ENCODE data around the gene CLEC9A. TPM values are rescaled to one million over a fixed set of nuclear protein-coding genes. Genes with fewer than 3 reads are reported as not detected.

CLEC9A gene
- total RNA-seq, 4 donors from 2014 or later, result 0.48 TPM; not detected in 3

DNA sequence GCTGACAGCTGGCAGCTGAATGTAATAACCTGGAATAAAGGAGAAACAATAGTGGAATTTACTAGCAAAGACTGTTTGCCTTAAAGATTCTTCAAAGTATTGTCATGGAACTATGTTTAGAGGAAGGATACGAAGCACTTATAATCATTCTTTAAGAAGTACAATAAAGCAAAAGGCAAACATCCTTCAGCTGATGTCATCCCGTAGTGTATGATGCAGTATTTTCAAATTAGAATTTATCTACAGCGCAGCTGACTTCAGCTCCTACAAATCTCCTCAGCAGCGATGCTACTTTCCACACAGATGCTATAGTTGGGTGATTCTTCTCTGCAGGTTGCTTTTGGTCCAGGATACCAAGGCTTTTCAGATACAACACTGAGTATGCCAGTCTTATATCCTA is 36.8 kb downstream of the CLEC9A start:
- H3K9me3 ChIP-seq, result no peaks in the 10 kb centered on the region
- DNase-seq, result no peak
- H3K27ac ChIP-seq, result peak overlapping the region in 3 of 4 donors; percentile 8 to 56 (median 51)
- no peak for TF ChIP-seq POLR2A (IDR thresholded peaks at IDR 0.05)
- H3K4me3 ChIP-seq, result no peak overlapping the region
- H3K36me3 ChIP-seq, result no peaks in the 10 kb centered on the region
- H3K4me1 ChIP-seq, result peaks cover 0 to 6% (median 2%) of the 10 kb centered on the region in 4 donors
- 30 to 39% methylated on average over 4 of the region's 4 CpGs for WGBS, 2 donors (ENCODE audit: low coverage in 1 of 2)
- H3K27me3 ChIP-seq, result no peaks in the 10 kb centered on the region
- in situ Hi-C loops (cut with MboI; ENCODE audit: low pct_ligation_motif_present in 1 of 4, low pct_unique_long_range_greater_than_20kb in 1 of 4, low sequenced_read_pairs in 3 of 4) (no loop called here), intact Hi-C loops (cut with DNase I; ENCODE audit: low total_unique reads) (no loop called here)

DNA sequence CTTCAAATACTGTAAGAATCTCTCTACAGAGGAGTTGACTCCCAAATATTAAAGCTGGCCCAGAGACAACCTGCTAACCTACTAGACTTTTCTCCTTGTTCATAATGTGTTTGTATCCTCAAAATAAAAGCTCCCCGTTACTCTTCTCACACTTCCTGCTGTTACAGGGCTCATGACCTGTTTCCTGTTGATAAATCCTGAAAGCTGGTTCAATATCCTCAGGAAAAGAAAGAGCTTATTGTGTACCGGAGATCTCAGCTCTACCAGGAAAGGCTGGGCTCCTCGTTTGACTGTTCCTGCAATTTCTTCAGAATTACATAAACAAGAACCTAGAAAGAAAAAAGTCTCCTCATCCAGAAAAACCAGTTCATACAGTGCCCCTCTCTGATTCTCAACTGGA is 37.5 kb downstream of the CLEC9A start:
- Histone ChIP-seq H3K27me3 (no peaks in the 10 kb centered on the region), H3K9me3 (no peaks in the 10 kb centered on the region), H3K36me3 (no peaks in the 10 kb centered on the region), H3K27ac (peak overlapping the region in 3 of 4 donors; percentile 8 to 56 (median 51)), H3K4me3 (no peak overlapping the region), H3K4me1 (peaks cover 0 to 6% (median 2%) of the 10 kb centered on the region in 4 donors)
- 17 to 35% methylated on average over 2 to 3 of the region's 3 CpGs for WGBS, 2 donors (ENCODE audit: low coverage in 1 of 2)
- DNase-seq, result no peak
- intact Hi-C loops (cut with DNase I; ENCODE audit: low total_unique reads), result no loop called here
- in situ Hi-C loops (cut with MboI; ENCODE audit: low pct_ligation_motif_present in 1 of 4, low pct_unique_long_range_greater_than_20kb in 1 of 4, low sequenced_read_pairs in 3 of 4), result no loop called here
- no peak for TF ChIP-seq POLR2A (IDR thresholded peaks at IDR 0.05)

DNA sequence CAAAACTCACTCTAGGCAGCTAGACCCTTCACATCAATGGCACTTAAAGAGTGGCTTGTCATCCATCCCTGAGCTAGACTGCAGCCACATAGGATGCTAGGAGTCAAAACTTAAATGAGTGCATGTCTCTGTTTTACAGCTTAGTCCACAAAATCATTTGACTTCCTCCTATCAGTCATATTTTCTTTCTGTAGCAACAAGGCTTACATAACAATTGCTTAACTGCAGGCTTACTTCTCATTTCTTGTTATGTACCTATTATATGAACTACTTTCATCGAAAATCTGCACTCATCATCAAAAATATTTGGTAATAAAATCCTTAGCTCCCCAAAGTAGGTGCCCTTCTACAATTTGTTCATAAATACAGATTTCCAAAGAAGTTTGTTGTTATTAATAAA is 38.2 kb downstream of the CLEC9A start:
- in situ Hi-C loops (cut with MboI; ENCODE audit: low pct_ligation_motif_present in 1 of 4, low pct_unique_long_range_greater_than_20kb in 1 of 4, low sequenced_read_pairs in 3 of 4), result no loop called here
- no peaks in the 10 kb centered on the region for H3K27me3 ChIP-seq
- H3K27ac ChIP-seq, result peak overlapping the region; percentile 8 to 56 (median 38)
- H3K36me3 ChIP-seq, result no peaks in the 10 kb centered on the region
- H3K9me3 ChIP-seq, result no peaks in the 10 kb centered on the region
- WGBS, 2 donors (ENCODE audit: low coverage in 1 of 2), result 52 to 55% methylated on average over 1 of the region's 1 CpG
- H3K4me3 ChIP-seq, result no peak overlapping the region
- DNase-seq, result no peak
- peaks cover 0 to 6% (median 2%) of the 10 kb centered on the region in 4 donors for H3K4me1 ChIP-seq
- TF ChIP-seq POLR2AphosphoS5 (IDR thresholded peaks at IDR 0.05) (no peak), EP300 (IDR thresholded peaks at IDR 0.05; ENCODE audit: low read depth) (no peak), POLR2A (IDR thresholded peaks at IDR 0.05) (no peak)
- TF ChIP-seq, protein P1, sequence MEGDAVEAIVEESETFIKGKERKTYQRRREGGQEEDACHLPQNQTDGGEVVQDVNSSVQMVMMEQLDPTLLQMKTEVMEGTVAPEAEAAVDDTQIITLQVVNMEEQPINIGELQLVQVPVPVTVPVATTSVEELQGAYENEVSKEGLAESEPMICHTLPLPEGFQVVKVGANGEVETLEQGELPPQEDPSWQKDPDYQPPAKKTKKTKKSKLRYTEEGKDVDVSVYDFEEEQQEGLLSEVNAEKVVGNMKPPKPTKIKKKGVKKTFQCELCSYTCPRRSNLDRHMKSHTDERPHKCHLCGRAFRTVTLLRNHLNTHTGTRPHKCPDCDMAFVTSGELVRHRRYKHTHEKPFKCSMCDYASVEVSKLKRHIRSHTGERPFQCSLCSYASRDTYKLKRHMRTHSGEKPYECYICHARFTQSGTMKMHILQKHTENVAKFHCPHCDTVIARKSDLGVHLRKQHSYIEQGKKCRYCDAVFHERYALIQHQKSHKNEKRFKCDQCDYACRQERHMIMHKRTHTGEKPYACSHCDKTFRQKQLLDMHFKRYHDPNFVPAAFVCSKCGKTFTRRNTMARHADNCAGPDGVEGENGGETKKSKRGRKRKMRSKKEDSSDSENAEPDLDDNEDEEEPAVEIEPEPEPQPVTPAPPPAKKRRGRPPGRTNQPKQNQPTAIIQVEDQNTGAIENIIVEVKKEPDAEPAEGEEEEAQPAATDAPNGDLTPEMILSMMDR (IDR thresholded peaks at IDR 0.05), result no peak
- intact Hi-C loops (cut with DNase I; ENCODE audit: low total_unique reads), result no loop called here

DNA sequence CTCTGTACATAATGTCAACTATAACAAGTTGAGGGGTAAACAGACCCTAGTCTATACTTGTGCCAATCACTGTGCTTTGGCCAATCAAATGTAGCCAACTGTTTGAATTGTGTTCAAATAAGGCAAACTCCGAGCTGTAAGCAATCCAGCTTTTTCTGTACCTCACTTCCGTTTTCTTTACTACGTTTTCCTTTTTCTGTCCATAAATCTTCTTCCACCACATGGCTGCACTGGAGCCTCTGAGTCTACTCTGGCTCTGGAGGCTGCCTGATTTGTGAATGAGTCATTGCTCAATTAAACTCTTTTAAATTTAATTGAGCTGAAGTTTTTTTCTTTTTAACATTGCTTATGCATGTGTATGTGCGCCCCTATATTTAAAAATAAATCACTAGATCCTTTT is 38.6 kb downstream of the CLEC9A start:
- Histone ChIP-seq H3K27me3 (no peaks in the 10 kb centered on the region), H3K4me3 (no peak overlapping the region), H3K27ac (peak overlapping the region in 3 of 4 donors; percentile 24 to 56 (median 51)), H3K9me3 (no peaks in the 10 kb centered on the region), H3K36me3 (no peaks in the 10 kb centered on the region), H3K4me1 (peaks cover 0 to 6% (median 2%) of the 10 kb centered on the region in 4 donors)
- no peak for DNase-seq
- intact Hi-C loops (cut with DNase I; ENCODE audit: low total_unique reads), result no loop called here
- in situ Hi-C loops (cut with MboI; ENCODE audit: low pct_ligation_motif_present in 1 of 4, low pct_unique_long_range_greater_than_20kb in 1 of 4, low sequenced_read_pairs in 3 of 4), result no loop called here
- 42 to 43% methylated on average over 4 of the region's 4 CpGs for WGBS, 2 donors (ENCODE audit: low coverage in 1 of 2)
- TF ChIP-seq EP300 (IDR thresholded peaks at IDR 0.05; ENCODE audit: low read depth) (no peak), POLR2AphosphoS5 (IDR thresholded peaks at IDR 0.05) (no peak), POLR2A (IDR thresholded peaks at IDR 0.05) (no peak)
- TF ChIP-seq, protein P1 (IDR thresholded peaks at IDR 0.05), result no peak

DNA sequence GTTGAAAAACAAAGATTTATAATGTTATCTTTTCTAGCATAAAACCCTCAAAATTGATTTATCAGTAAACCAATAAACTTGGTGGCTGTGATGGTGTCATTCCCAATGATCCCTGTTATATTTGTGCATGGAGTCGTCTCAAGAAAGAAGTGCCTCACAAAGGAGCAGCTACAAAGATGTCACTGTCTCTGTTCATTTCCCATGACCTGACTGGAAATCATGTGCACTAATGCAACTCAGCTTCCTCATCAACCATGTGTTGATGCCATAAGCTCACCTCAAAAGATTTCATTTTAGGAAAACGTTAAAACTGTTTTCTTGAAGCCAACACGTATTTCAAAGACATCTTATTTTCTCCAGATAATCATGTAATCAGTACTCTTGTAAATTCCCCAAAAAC is 39.5 kb downstream of the CLEC9A start:
- DNase-seq, result no peak
- Histone ChIP-seq H3K4me1 (peaks cover 0 to 6% (median 2%) of the 10 kb centered on the region in 4 donors), H3K27me3 (no peaks in the 10 kb centered on the region), H3K36me3 (no peaks in the 10 kb centered on the region), H3K27ac (no peak overlapping the region), H3K4me3 (no peak overlapping the region), H3K9me3 (no peaks in the 10 kb centered on the region)
- in situ Hi-C loops (cut with MboI; ENCODE audit: low pct_ligation_motif_present in 1 of 4, low pct_unique_long_range_greater_than_20kb in 1 of 4, low sequenced_read_pairs in 3 of 4), result no loop called here
- TF ChIP-seq POLR2A (IDR thresholded peaks at IDR 0.05) (no peak), EP300 (IDR thresholded peaks at IDR 0.05; ENCODE audit: low read depth) (no peak), POLR2AphosphoS5 (IDR thresholded peaks at IDR 0.05) (no peak)
- TF ChIP-seq, protein P1 (IDR thresholded peaks at IDR 0.05), result no peak
- intact Hi-C loops (cut with DNase I; ENCODE audit: low total_unique reads), result no loop called here
- WGBS, 2 donors (ENCODE audit: low coverage in 1 of 2), result 25% methylated on average over 2 to 3 of the region's 3 CpGs

Measured in transverse colon (tissue), 4 donors.